ENCODE results near the gene BTD.
"Not testable (repeated sequence)": the region's sequence is repeated elsewhere in the genome, so short reads cannot be mapped to it uniquely, and the experiment has no call there.

The BTD gene

DNA sequence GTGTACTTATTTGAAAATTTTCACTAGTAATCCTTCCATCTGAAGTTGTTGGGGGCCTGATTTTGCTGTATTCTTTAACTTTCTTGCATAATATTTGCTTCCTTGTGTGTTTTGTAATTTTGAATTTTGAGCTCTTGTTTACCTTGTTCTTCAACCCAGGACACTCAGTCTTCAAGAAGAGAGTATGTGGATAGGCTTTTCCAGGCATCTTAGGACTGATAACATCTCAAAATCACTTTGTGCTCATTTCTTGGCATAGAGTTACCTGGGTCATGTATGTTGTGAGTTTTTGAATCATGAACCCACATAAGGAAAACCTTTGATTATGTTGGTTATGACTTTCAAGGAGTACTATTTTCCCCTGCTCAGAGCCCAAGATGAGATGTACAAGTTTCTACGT is 13.4 kb downstream of the BTD start:
- DNase-seq (ENCODE audit: low read depth, low spot score): no peak
- in situ Hi-C loops (cut with HindIII; ENCODE audit: low sequenced_read_pairs): no loop called here
- H3K4me3 ChIP-seq (ENCODE audit: low read depth, low read length): no peak overlapping the region
- no peak for TF ChIP-seq CTCF (IDR thresholded peaks at IDR 0.05; ENCODE audit: low read depth, low read length)

- no peak for TF ChIP-seq CTCF (IDR thresholded peaks at IDR 0.05; ENCODE audit: low read depth, low read length)
- H3K4me3 ChIP-seq (ENCODE audit: low read depth, low read length): no peak overlapping the region
- in situ Hi-C loops (cut with HindIII; ENCODE audit: low sequenced_read_pairs): no loop called here
- peak; percentile 26 for DNase-seq (ENCODE audit: low read depth, low spot score)
These were observed 14.5 kb downstream of the BTD start for GRCh38 chr3:15616053-15616452.

- DNase-seq (ENCODE audit: low read depth, low spot score); in situ Hi-C loops (cut with HindIII; ENCODE audit: low sequenced_read_pairs); H3K4me3 ChIP-seq (ENCODE audit: low read depth, low read length): not testable (repeated sequence)
These were observed 18.3 kb downstream of the BTD start for GRCh38 chr3:15619659-15620464.

- TF ChIP-seq CTCF (IDR thresholded peaks at IDR 0.05; ENCODE audit: low read depth, low read length): no peak
- in situ Hi-C loops (cut with HindIII; ENCODE audit: low sequenced_read_pairs): no loop called here
- H3K4me3 ChIP-seq (ENCODE audit: low read depth, low read length): no peak overlapping the region
- no peak for DNase-seq (ENCODE audit: low read depth, low spot score)
These were observed 22.2 kb downstream of the BTD start for GRCh38 chr3:15623535-15624440.

GRCh38 chr3:15628967-15629366 is 27.4 kb downstream of the BTD start:
- no peak for DNase-seq (ENCODE audit: low read depth, low spot score)
- in situ Hi-C loops (cut with HindIII; ENCODE audit: low sequenced_read_pairs): no loop called here
- no peak for TF ChIP-seq CTCF (IDR thresholded peaks at IDR 0.05; ENCODE audit: low read depth, low read length)
- H3K4me3 ChIP-seq (ENCODE audit: low read depth, low read length): no peak overlapping the region

- peak; percentile 89 for DNase-seq (ENCODE audit: low read depth, low spot score)
- in situ Hi-C loops (cut with HindIII; ENCODE audit: low sequenced_read_pairs): no loop called here
- peak overlapping the region; percentile 4 for H3K4me3 ChIP-seq (ENCODE audit: low read depth, low read length)
- TF ChIP-seq CTCF (IDR thresholded peaks at IDR 0.05; ENCODE audit: low read depth, low read length): peak; percentile 70
These were observed 28.5 kb downstream of the BTD start for GRCh38 chr3:15629860-15630597.
